Vagina (tissue), 2 donors: ENCODE results near the gene ZNF37A.

Experiments used
- POLR2A ChIP-seq, 2 donors: fragments of 450-650 bp; IDR thresholded peaks; one replicate each; pipeline ENCODE4 v1.6.1; 2017; ENCODE audit warnings: antibody characterized with exemption in 2 of 2, mild to moderate bottlenecking in 2 of 2, moderate library complexity in 2 of 2
- POLR2AphosphoS5 ChIP-seq, 2 donors: sonication (generic); formaldehyde crosslinking; IDR thresholded peaks; one replicate each; pipeline ENCODE4 v1.9.0; 2017; ENCODE audit warnings: antibody characterized with exemption in 2 of 2, mild to moderate bottlenecking in 2 of 2, low read depth in 1 of 2; ENCODE audit not compliant: insufficient read depth in 1 of 2
- TF ChIP-seq, protein P1 (sequence below), 3 experiments: fragments of 450-650 bp in 2 of 3; fragments of 200-600 bp in 1 of 3; sonication (generic) in 1 of 3; IDR thresholded peaks; one replicate each; pipeline ENCODE4 v1.5.1; 2017 to 2019; ENCODE audit warnings: antibody characterized with exemption in 3 of 3, mild to moderate bottlenecking in 2 of 3, moderate library complexity in 2 of 3

- TF ChIP-seq POLR2A (IDR thresholded peaks at IDR 0.05) (no peak), POLR2AphosphoS5 (IDR thresholded peaks at IDR 0.05; ENCODE audit: insufficient read depth in 1 of 2, low read depth in 1 of 2) (no peak)
- TF ChIP-seq, protein P1, sequence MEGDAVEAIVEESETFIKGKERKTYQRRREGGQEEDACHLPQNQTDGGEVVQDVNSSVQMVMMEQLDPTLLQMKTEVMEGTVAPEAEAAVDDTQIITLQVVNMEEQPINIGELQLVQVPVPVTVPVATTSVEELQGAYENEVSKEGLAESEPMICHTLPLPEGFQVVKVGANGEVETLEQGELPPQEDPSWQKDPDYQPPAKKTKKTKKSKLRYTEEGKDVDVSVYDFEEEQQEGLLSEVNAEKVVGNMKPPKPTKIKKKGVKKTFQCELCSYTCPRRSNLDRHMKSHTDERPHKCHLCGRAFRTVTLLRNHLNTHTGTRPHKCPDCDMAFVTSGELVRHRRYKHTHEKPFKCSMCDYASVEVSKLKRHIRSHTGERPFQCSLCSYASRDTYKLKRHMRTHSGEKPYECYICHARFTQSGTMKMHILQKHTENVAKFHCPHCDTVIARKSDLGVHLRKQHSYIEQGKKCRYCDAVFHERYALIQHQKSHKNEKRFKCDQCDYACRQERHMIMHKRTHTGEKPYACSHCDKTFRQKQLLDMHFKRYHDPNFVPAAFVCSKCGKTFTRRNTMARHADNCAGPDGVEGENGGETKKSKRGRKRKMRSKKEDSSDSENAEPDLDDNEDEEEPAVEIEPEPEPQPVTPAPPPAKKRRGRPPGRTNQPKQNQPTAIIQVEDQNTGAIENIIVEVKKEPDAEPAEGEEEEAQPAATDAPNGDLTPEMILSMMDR (IDR thresholded peaks at IDR 0.05), result no peak
Observed at GRCh38 chr10:38103756-38104155, 9.6 kb downstream of the ZNF37A start.
